ENCODE data around the gene RAD18. TPM values are rescaled to one million over a fixed set of nuclear protein-coding genes. Genes with fewer than 3 reads are reported as not detected.

RAD18 gene
- total RNA-seq, 2 experiments from 2014 or later: 39.9 to 44.8 TPM

DNA sequence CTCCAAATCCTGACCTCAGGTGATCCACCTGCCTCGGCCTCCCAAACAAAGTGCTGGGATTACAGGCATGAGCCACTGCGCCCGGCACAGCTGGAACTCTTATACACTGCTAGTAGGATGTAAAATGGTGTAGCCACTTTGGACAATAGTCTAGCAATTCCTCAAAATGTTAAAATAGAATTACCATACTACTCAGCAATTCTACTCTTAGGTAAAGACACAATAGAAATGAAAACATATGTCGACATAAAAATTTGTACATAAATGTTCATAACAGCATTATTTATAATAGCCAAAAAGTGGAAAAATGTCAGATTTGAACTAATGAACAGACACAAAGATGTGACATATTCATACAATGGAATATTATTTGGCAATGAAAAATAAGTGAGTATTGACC is 33.4 kb downstream of the RAD18 start:
- H2AFZ ChIP-seq (ENCODE audit: low read length): no peak overlapping the region
- peaks cover 53% of the 10 kb centered on the region for H3K36me3 ChIP-seq (ENCODE audit: insufficient read depth, low read length)
- ChIA-PET CTCF (ENCODE audit: unreplicated experiment) (no interaction called here), POLR2A (no interaction called here)
- no peak for DNase-seq (ENCODE audit: low spot score)
- no peak overlapping the region for H3K4me3 ChIP-seq (ENCODE audit: low read depth, low read length, poor library complexity, severe bottlenecking)
- no peaks in the 10 kb centered on the region for H3K4me1 ChIP-seq (ENCODE audit: insufficient read depth, low read length, poor library complexity, severe bottlenecking)
- no peak overlapping the region for H3K27ac ChIP-seq (ENCODE audit: low read depth, low read length, poor library complexity, severe bottlenecking)
- H4K20me1 ChIP-seq (ENCODE audit: insufficient read depth, low read length): no peaks in the 10 kb centered on the region
- BruUV-seq (replicated peaks): no TSS peak
- intact Hi-C loops (cut with micrococcal nuclease; ENCODE audit: unreplicated experiment): no loop called here
- H3K9me2 ChIP-seq (ENCODE audit: insufficient read depth, low read length): no peaks in the 10 kb centered on the region
- TF ChIP-seq, protein P1, sequence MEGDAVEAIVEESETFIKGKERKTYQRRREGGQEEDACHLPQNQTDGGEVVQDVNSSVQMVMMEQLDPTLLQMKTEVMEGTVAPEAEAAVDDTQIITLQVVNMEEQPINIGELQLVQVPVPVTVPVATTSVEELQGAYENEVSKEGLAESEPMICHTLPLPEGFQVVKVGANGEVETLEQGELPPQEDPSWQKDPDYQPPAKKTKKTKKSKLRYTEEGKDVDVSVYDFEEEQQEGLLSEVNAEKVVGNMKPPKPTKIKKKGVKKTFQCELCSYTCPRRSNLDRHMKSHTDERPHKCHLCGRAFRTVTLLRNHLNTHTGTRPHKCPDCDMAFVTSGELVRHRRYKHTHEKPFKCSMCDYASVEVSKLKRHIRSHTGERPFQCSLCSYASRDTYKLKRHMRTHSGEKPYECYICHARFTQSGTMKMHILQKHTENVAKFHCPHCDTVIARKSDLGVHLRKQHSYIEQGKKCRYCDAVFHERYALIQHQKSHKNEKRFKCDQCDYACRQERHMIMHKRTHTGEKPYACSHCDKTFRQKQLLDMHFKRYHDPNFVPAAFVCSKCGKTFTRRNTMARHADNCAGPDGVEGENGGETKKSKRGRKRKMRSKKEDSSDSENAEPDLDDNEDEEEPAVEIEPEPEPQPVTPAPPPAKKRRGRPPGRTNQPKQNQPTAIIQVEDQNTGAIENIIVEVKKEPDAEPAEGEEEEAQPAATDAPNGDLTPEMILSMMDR (conservative IDR thresholded peaks at IDR 0.05; ENCODE audit: low read length): no peak
- no peak for TF ChIP-seq EZH2phosphoT487 (IDR thresholded peaks at IDR 0.05; ENCODE audit: borderline replicate concordance, low read depth, low read length)
- no peak overlapping the region for H3K4me2 ChIP-seq (ENCODE audit: low read length)
- H3K9me3 ChIP-seq (ENCODE audit: low read length): no peaks in the 10 kb centered on the region
- H3K79me2 ChIP-seq (ENCODE audit: insufficient read depth, low read depth, low read length): peaks cover 7% of the 10 kb centered on the region; the same call in 1 of the 2 replicates

DNA sequence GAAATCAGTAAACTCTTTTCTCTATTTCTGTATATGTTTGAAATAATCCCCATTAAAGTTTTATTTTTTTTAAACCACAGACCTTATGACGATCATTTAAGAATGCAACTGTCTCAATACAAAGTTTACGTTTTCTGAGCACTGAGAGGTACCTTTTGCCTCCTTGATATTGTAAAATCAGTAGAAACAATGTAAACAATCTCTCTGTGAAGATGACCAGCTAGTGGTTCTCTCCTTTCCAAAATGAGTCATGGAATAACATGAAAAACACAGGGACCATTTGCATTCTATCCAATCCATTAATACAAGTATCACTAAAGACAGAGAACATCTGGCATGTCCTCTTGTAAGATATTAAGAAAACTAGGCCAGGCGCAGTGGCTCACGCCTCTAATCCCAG is 48.8 kb downstream of the RAD18 start:
- Histone ChIP-seq H2AFZ (ENCODE audit: low read length) (no peak overlapping the region), H3K9me2 (ENCODE audit: insufficient read depth, low read length) (no peaks in the 10 kb centered on the region), H3K27ac (ENCODE audit: low read depth, low read length, poor library complexity, severe bottlenecking) (no peak overlapping the region), H3K4me3 (ENCODE audit: low read depth, low read length, poor library complexity, severe bottlenecking) (no peak overlapping the region), H3K9me3 (ENCODE audit: low read length) (no peaks in the 10 kb centered on the region), H3K4me1 (ENCODE audit: insufficient read depth, low read length, poor library complexity, severe bottlenecking) (no peaks in the 10 kb centered on the region), H4K20me1 (ENCODE audit: insufficient read depth, low read length) (no peaks in the 10 kb centered on the region), H3K4me2 (ENCODE audit: low read length) (no peak overlapping the region), H3K36me3 (ENCODE audit: insufficient read depth, low read length) (peaks cover 68% of the 10 kb centered on the region), H3K79me2 (ENCODE audit: insufficient read depth, low read depth, low read length) (peaks cover 8% of the 10 kb centered on the region; the same call in 1 of the 2 replicates)
- BruUV-seq (replicated peaks): no TSS peak
- TF ChIP-seq EZH2phosphoT487 (IDR thresholded peaks at IDR 0.05; ENCODE audit: borderline replicate concordance, low read depth, low read length): no peak
- TF ChIP-seq, protein P1 (conservative IDR thresholded peaks at IDR 0.05; ENCODE audit: low read length): no peak
- CTCF ChIA-PET (ENCODE audit: unreplicated experiment): no interaction called here
- DNase-seq (ENCODE audit: low spot score): no peak
- POLR2A ChIA-PET: interaction anchor here (2.0 kb wide), 1 partner anchor 33 kb away, joined by 6 read pairs; no protein-coding TSS in a partner anchor
- intact Hi-C loops (cut with micrococcal nuclease; ENCODE audit: unreplicated experiment): no loop called here

DNA sequence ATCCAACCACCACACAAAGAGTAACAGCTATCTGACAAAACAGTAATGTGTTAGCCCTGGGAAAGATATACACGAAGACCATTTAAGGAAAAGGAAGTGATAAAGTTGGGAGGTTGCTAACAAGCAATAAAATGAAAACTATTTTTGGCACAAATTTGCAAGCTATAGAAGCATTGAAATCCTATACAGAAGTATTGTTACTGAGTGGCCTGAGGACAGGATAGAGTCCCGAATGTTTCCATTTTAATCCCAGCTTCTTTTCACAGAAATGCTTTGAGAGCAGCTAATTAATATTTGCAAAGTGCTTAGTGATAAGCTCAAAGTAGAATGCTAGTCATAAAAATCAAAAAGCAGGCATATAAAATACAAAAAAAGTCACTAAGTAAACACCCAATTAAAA is 51.5 kb downstream of the RAD18 start:
- CTCF ChIA-PET (ENCODE audit: unreplicated experiment): no interaction called here
- POLR2A ChIA-PET: no interaction called here

More for the DNA sequence above, 51.5 kb downstream of the RAD18 start:
- no peak overlapping the region for H2AFZ ChIP-seq (ENCODE audit: low read length)
- H3K36me3 ChIP-seq (ENCODE audit: insufficient read depth, low read length): peaks cover 82% of the 10 kb centered on the region
- no peaks in the 10 kb centered on the region for H3K9me3 ChIP-seq (ENCODE audit: low read length)
- H3K4me3 ChIP-seq (ENCODE audit: low read depth, low read length, poor library complexity, severe bottlenecking): no peak overlapping the region
- intact Hi-C loops (cut with micrococcal nuclease; ENCODE audit: unreplicated experiment): no loop called here
- no peaks in the 10 kb centered on the region for H4K20me1 ChIP-seq (ENCODE audit: insufficient read depth, low read length)
- DNase-seq (ENCODE audit: low spot score): no peak
- no peaks in the 10 kb centered on the region for H3K9me2 ChIP-seq (ENCODE audit: insufficient read depth, low read length)
- H3K4me2 ChIP-seq (ENCODE audit: low read length): no peak overlapping the region
- no TSS peak for BruUV-seq (replicated peaks)
- H3K79me2 ChIP-seq (ENCODE audit: insufficient read depth, low read depth, low read length): peaks cover 1% of the 10 kb centered on the region; the same call in 1 of the 2 replicates
- TF ChIP-seq, protein P1 (conservative IDR thresholded peaks at IDR 0.05; ENCODE audit: low read length): no peak
- TF ChIP-seq EZH2phosphoT487 (IDR thresholded peaks at IDR 0.05; ENCODE audit: borderline replicate concordance, low read depth, low read length): no peak
- no peaks in the 10 kb centered on the region for H3K4me1 ChIP-seq (ENCODE audit: insufficient read depth, low read length, poor library complexity, severe bottlenecking)
- H3K27ac ChIP-seq (ENCODE audit: low read depth, low read length, poor library complexity, severe bottlenecking): no peak overlapping the region
